Activated CD4-positive, CD25-positive, alpha-beta regulatory T cell treated with anti-CD3 and anti-CD28 coated beads, Interleukin-2, amount 50 U/mL, for 24 hours (primary cell): Measurements from ENCODE around the gene SAAL1.
A peak's percentile ranks its signal among the peaks of the same experiment; 100 is the strongest.
"Not testable (repeated sequence)": the region's sequence is repeated elsewhere in the genome, so short reads cannot be mapped to it uniquely, and the experiment has no call there.

ENCODE experiments used
- ATAC-seq, 2 donors: fragments of 150-1000 bp; cut with Tn5 transposase; one replicate each; pipeline ENCODE4 v1.10.0; 2021; ENCODE audit warnings: mild to moderate bottlenecking in 1 of 2, moderate library complexity in 1 of 2

Gene SAAL1

GRCh38 chr11:18105802-18106574 is at the start of gene SAAL1:
TSS of gene SAAL1 (minus strand) at chr11:18106082. CDS start at chr11:18106041, 41 bp downstream.
- peak; percentile 97 to 98 for ATAC-seq

GRCh38 chr11:18151581-18151980 is 45.7 kb upstream of the SAAL1 start:
- no peak for ATAC-seq

GRCh38 chr11:18145837-18146236 is 40.0 kb upstream of the SAAL1 start:
- ATAC-seq = no peak

GRCh38 chr11:18145025-18145424 is 39.1 kb upstream of the SAAL1 start:
- ATAC-seq = no peak

GRCh38 chr11:18144243-18144642 is 38.4 kb upstream of the SAAL1 start:
- ATAC-seq = no peak

- no peak for ATAC-seq
Observed at GRCh38 chr11:18140145-18140544, 34.3 kb upstream of the SAAL1 start.

- ATAC-seq = no peak
Observed at GRCh38 chr11:18137186-18137800, 31.4 kb upstream of the SAAL1 start.

GRCh38 chr11:18135308-18135707 is 29.4 kb upstream of the SAAL1 start:
- ATAC-seq = no peak

GRCh38 chr11:18132341-18132740 is 26.5 kb upstream of the SAAL1 start, which contains the start of gene MRGPRX3:
TSS of gene MRGPRX3 (plus strand) at chr11:18132571. CDS start at chr11:18137203, 4,632 bp downstream.
- ATAC-seq = no peak

GRCh38 chr11:18131115-18131514 is 25.2 kb upstream of the SAAL1 start:
- ATAC-seq = not testable (repeated sequence)

GRCh38 chr11:18121331-18121828 is 15.5 kb upstream of the SAAL1 start:
- ATAC-seq = not testable (repeated sequence)

- peak; percentile 73 to 86 for ATAC-seq
Observed at GRCh38 chr11:18115360-18116127, 9.7 kb upstream of the SAAL1 start.

- ATAC-seq = no peak
Observed at GRCh38 chr11:18111005-18111404, 5.1 kb upstream of the SAAL1 start.

GRCh38 chr11:18108254-18108653 is 2.4 kb upstream of the SAAL1 start:
- ATAC-seq = no peak

- no peak for ATAC-seq
Observed at GRCh38 chr11:18106688-18107087, 806 bp upstream of the SAAL1 start.

- ATAC-seq = no peak
Observed at GRCh38 chr11:18105086-18105801, 638 bp downstream of the SAAL1 start.

GRCh38 chr11:18100926-18101656 is 4.8 kb downstream of the SAAL1 start:
- ATAC-seq = no peak

- no peak for ATAC-seq
Observed at GRCh38 chr11:18093959-18094358, 11.9 kb downstream of the SAAL1 start.

GRCh38 chr11:18091731-18092130 is 14.2 kb downstream of the SAAL1 start:
- ATAC-seq = no peak

- ATAC-seq = no peak
Observed at GRCh38 chr11:18088966-18089365, 16.9 kb downstream of the SAAL1 start.

GRCh38 chr11:18088366-18088765 is 17.5 kb downstream of the SAAL1 start:
- ATAC-seq = no peak

GRCh38 chr11:18081551-18081950 is 24.3 kb downstream of the SAAL1 start:
- ATAC-seq = no peak
